Activated CD4-positive, CD25-positive, alpha-beta regulatory T cell treated with anti-CD3 and anti-CD28 coated beads, Interleukin-2, amount 50 U/mL, for 16 hours (primary cell): ENCODE results near the gene RNF40.

ENCODE experiments used
- DNase-seq: peaks from one replicate; pipeline ENCODE4 v3.0.0-alpha.2; 2020; ENCODE audit warnings: low read depth, low spot score

The RNF40 gene

DNA sequence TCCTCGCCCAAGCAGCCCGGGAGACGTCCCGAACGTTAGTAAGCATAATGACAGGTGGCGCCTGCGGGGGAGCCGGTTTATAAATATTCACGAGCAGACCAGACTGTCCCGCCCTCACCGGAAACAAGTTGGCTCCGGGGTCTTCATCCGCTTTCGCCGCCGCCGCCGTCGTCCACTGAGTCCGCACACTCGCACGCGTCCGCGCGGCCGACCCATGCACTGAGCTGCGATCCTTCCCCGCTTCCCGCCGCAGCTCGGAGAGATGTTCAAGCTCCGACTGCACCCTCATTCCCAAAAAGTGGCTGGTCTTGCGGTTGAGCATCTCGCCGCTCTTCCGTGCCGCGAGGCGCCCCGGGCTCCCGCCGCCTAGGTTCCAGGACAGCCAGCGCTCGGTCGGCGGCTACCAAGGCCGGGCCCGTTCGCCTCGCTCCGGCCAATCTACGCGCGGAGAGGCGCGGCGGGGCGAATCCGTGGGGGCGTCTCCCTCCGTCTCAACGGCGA is 645 bp upstream of the RNF40 start:
- peak; percentile 14 for DNase-seq

DNA sequence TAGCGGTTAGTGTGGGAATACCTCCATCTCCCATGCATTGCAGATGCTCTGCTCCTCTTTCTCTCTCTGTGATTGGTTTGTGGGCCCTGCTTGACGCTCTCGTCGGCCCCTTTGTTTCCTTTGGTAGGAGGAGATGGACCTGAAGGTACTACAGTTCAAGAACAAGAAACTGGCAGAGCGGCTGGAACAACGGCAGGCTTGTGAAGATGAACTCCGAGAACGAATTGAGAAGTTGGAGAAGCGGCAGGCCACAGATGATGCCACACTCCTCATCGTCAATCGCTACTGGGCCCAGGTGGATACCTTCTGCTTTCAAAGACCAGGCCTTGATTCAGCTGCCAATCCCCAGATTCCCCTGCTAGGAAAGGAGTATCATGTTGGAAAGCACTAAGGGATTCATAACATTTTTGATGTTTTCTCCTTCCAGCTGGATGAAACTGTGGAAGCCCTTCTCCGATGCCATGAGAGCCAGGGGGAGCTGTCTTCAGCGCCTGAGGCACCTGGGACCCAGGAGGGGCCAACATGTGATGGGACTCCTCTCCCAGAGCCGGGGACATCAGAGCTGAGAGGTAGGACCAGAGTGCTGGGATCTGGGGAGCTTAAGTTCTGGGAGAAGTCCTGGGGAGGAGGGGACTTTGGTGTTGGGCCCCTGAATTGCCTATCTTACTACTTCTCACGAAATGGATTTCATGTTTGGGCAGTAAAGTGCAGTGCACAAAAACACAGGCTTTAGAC is 1.0 kb downstream of the RNF40 start:
- no peak for DNase-seq

DNA sequence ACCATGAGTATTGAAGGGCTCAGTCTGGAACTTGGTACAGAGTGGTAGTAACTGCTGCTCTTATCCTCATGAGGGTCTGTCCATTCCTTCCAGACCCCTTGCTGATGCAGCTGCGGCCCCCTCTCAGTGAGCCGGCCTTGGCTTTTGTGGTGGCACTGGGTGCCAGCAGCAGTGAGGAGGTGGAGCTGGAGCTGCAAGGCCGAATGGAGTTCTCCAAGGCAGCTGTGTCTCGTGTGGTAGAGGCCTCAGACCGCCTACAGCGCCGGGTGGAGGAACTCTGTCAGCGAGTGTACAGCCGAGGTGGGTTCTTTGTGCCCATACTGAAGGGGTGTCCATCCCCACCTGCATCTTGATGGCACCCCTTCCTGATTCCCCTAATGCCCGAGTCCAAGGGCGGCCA is 2.0 kb downstream of the RNF40 start:
- no peak for DNase-seq

DNA sequence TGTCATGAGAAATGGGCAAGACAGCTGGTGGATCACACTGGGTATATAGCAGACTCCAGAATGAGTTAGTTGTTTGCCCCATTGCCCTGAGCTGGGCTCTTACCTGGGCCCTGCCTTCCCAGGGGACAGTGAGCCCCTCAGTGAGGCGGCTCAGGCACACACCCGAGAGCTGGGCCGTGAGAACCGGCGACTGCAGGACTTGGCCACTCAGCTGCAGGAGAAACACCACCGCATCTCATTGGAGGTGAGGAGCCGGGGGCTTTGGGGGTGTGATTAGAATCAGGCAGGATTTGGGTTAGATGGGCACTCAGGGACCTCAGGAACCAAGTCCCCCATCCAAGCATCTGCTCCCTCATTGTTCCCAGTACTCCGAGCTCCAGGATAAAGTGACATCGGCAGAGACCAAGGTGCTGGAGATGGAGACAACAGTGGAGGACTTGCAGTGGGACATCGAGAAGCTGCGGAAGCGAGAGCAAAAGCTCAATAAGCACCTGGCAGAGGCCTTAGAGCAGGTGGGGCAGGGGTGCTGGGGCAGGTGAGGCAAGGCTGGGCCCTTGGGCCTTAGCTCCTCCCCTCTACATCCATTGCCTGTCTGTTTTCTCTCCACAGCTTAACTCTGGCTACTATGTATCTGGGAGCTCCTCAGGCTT is 2.8 kb downstream of the RNF40 start:
- no peak for DNase-seq

DNA sequence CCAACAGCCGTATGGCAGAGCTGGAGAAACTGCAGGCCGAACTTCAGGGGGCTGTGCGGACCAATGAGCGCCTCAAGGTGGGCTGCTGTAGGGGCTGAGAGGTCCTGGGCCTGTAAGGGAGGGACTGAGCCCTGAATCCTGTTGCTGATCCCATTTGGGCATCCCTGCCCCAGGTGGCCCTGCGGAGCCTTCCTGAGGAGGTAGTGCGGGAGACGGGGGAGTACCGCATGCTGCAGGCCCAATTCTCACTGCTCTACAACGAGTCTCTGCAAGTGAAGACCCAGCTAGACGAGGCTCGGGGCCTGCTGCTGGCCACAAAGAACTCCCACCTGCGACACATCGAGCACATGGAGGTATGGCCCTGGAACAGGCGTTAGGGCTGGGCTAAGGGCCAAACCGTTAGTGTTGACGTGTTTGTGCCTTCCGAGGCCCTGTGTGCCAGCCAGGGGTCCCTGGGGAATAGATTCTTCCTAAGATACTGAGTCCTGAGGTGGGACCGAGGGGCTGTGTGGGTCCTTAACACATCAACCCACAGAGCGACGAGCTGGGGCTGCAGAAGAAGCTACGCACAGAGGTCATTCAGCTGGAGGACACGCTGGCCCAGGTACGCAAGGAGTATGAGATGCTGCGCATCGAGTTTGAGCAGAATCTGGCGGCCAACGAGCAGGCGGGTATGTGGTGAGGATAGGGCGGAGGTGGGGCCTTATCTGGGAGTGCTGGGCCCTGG is 4.2 kb downstream of the RNF40 start:
- DNase-seq: no peak

DNA sequence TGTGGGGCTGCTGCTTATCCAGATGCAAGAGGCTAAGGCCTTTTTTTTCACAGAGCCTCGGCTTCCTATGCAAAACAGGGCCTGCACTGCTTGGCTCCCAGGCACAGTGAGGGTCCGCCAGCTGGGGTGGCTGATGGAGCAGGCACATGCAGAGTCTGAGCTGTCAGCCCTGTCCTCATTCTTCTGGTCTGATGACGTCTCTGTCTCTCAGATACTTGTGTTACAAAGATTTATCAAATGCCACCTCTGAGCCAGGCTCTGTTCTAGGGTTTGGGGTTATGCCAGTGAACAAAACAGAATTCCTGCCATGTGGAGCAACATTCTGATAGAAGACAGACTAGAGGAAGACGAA is 4.8 kb downstream of the RNF40 start:
- no peak for DNase-seq

DNA sequence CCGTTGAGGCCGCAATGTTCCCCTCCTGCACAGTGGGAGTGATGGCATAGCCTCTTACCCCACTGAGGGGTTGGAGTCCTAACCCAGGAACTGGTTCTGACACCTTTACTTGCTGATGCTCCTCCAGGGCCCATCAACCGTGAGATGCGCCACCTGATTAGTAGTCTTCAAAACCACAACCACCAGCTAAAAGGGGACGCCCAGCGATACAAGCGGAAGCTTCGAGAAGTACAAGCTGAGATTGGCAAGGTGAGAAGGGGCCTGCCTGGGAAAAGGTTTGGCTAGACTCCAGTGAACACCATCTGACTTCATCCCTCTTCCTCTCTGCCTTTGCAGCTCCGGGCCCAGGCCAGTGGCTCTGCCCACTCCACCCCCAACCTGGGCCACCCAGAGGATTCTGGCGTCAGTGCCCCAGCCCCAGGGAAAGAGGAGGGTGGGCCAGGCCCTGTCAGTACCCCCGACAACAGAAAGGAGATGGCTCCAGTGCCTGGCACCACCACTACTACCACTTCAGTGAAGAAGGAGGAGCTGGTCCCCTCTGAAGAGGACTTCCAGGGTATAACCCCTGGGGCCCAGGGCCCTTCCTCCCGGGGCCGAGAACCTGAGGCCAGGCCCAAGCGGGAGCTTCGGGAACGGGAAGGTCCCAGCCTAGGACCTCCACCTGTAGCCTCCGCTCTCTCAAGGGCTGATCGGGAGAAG is 5.8 kb downstream of the RNF40 start:
- DNase-seq: no peak

DNA sequence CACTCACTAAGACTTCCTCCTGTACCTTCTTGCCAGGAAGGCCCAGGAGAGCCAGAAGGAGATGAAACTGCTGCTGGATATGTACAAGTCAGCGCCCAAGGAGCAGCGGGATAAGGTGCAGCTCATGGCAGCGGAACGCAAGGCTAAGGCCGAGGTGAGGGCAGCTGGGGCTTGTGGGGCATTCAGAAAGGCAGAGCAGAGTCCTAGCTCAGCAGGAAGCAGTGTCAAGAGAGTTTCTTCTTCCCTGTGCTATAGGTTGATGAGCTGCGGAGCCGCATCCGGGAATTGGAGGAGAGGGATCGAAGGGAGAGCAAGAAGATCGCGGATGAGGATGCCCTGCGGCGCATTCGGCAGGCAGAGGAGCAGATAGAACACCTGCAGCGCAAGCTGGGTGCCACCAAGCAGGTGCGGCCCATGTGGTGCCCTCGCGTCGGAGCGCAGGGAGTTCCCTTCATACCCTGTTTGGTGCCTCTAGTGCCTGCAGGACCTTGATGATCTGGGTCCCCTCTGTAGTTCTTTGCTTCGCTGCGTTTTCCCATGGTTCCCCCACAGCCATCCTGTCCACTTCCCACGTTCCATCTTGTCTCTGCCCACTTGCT is 6.6 kb downstream of the RNF40 start:
- no peak for DNase-seq

DNA sequence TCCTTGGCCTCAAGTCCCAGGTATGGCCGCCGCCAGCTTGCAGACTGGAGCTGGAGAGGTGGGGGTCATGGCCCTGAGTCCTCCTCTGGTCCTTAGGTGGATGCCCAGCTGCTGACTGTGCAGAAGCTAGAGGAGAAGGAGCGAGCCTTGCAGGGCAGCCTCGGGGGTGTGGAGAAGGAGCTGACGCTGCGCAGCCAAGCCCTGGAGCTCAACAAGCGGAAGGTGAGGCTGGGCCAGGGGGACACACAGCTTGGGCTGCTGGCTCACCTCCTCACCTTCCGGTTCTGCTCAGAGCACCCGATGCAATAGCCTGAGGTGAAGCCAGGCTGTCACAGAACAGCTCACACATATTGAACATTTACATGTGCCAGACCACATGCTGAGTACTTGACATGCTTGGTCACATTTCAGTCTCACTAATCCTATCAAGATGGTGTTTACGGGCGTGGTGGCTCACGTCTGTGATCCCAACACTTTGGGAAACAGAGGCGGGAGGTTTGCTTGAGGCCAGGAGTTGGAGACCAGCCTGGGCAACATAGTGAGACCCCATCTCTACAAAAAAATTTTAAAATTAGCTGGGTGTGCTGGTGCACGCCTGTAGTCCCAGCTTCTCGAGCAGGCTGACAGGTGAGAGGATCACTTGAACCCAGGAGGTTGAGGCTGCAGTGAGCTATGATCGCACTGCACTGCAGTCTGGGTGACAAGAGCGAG is 7.4 kb downstream of the RNF40 start:
- DNase-seq: no peak

DNA sequence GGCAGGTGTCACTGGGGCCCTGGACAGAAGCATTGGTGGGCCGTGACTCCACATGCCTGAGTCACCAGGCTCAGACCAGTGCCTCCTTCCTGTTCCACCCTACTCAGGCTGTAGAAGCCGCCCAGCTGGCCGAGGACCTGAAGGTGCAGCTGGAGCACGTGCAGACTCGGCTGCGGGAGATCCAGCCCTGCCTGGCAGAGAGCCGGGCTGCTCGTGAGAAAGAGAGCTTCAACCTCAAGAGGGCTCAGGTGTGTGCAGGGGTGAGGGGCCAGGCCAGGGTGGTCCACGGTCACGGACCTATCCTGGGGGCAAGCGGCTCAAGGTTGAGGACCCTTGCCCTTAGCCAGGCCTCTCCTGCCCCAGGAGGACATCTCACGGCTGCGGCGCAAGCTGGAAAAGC is 9.6 kb downstream of the RNF40 start:
- no peak for DNase-seq

DNA sequence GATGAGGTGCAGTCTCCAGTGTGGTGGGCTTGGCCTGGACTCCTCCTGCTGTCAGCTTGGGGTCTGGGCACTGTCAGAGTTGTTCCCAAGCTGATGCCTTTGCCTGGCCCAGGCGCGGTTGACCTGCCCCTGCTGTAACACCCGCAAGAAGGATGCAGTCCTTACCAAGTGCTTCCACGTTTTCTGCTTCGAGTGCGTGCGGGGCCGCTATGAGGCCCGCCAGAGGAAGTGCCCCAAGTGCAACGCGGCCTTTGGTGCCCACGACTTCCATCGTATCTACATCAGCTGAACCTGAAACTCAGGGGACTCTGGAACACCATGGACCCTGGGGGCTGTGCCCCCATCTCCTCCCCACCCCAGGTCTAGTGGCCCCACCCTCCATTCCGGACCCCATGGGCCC is 11.7 kb downstream of the RNF40 start:
- no peak for DNase-seq

DNA sequence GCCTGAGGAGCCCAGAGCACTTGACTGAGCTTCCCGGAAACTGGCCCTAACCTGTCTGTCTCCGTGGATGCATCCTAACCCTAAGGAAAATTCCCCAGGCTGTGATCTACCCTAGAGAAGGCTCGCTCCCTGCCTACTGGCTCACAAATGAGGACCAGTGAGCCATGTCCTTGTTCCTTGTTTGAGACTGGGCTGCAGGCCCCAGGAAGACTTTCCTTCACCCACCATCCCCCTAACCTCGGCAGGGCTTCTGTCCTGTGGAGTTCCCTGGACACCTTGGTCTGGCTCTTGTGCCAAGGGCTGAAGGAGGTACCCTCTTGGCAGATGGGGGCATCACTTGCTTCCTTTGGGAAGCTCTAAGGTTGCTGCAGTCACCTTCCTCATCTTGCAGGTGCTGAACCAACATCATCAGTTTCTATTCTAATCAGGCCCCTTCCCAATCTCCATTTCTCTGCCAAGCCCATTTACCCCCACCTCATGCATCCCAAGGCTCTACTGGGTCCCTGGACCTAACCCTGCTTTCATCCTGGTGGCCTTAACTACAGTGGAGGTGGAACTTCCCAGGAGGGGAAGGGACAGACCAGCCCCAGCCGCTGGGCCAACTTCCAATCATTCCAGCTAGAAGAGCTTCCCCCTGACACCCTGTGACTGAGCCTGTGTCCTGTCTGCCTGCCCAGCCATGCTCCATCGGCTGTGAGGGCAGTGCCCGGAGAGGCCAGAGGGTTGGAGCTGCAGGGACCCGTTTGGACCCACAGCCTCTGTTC is 12.4 kb downstream of the RNF40 start:
- DNase-seq: no peak

DNA sequence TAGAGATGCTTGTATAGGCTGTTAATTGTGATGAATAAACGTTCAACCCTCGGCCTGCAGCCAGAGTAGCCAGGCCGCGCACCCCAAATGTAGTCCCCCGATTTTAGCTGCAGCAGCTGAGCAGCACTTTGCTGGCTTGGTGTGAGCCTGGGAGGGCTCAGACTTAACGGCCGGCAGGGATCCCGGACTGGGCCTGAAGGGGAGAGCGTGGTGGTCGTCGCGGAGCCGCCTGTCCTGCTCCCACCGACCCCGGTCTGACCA is 12.9 kb downstream of the RNF40 start:
- no peak for DNase-seq

DNA sequence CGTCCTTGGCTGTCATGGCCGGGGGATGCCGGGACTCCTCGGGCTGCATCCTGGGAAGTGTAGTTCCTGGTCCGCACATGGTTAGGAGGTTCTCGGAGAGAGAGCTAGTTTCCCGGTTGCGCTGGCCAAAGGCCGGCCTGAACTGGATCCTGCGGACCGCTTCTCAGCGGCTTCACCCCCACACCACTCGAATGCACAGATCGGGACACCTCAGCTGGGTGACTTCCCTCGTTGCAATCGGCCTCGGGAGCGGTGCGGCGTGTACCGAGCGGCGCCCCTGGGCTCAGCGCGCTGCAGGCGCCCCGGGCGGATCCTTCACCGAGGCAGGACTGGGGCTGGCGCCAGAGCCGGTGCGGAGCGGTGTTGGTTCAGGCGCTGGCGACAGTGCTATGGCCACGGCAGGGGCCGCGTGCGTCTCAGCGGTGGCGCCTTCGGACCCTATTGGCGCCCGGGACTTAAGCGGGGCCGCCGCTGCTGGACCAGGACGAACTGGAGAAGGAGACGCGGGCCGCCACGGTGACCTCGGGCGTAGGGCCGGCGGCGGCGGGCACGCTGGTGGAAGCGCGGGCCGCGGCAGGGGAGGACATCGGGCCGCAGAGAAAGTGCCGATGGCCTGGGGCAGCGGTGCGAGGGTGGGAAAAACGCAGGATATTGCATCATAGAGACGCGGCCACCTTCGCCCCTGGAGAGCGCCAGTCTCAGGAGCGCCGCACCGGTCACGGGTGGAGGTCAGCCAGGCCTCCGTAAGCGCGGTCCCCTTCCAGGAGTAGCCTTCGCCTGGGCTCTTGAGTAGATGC is 13.5 kb downstream of the RNF40 start:
- no peak for DNase-seq

DNA sequence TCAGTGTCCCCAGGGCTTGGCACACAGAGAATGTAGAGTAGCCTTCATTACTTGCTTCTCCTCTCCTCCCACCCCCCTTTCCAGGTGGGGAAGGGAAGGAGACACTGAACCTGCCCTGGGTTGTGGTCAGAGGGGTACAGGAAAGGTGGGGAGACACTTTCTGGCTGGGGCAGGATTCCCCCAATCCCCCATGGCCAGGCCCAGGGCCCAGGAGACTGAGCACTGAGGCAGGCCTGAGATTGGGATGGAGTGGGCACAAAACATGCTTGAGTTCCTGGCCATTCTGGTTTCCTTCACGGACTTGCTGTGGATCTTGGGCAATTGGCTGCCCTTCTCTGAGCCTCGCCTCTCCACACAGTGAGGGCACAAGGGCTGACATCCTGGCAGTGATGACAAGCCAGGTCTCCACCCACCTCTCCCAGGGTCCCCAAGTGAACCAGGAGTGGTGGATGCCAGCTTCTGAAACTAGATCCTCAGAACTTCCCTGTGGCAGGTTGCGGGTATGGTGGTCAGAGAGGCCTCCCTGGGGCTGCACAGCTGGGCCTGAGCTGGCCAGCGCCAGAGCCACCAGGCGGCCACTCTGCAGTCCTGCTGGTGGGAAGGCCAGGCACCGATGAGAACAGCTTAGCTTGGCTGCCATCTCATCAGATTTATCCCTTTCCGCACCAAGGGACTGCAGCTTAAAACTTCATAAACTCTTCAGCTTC is 15.6 kb downstream of the RNF40 start:
- no peak for DNase-seq

DNA sequence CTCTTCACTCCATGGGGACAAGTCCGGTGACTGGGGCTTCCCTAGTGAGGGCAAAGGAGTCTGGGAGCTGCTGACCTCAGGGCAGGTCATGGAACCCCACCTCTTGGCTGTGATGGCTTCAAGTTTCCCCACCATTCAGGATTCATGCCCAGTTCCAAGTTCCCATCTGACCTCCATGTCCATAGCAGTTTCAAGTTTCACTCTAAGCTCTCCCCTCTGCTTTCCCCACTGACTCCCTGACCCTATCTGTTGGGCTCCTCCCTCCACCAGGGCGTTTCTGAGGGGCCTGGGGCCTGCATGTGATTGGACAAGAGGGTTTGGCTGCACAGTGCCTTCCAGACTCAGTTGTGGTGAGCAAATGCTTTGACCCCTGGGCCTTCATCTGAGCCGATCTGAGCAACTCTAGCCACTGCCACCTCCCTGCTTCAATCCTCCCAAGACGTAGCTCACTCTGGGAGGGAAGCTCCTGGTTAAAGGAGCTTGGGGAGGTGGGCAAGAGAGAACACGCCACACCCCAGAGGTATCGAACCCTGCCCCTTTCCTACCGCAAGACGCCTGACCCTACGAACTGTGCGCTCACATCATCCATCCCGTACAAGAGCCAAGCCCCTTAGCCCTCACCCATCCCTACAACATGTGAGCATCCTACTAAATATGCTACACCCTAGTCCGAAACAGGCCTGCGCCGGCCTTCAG is 16.6 kb downstream of the RNF40 start:
- DNase-seq: no peak

DNA sequence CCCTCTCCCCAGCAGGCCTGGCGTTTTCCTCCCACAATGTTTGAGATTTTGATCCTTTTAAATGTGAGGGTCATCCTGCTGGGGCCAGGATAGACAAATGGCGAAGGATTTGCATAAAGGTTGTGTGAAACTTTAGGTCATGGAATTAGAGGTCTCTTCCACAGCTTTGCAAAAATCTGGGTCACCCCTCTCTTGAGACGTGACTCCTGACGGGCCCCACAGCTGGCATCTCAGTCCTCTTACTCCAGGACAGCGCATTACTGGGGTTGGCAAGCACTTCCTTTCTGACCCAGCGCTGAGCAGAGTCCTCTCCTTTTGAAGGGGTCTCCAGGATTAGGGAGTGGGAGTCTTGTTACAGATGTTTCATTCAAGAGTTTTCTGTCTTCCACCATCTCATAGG is 17.5 kb downstream of the RNF40 start:
- DNase-seq: no peak

DNA sequence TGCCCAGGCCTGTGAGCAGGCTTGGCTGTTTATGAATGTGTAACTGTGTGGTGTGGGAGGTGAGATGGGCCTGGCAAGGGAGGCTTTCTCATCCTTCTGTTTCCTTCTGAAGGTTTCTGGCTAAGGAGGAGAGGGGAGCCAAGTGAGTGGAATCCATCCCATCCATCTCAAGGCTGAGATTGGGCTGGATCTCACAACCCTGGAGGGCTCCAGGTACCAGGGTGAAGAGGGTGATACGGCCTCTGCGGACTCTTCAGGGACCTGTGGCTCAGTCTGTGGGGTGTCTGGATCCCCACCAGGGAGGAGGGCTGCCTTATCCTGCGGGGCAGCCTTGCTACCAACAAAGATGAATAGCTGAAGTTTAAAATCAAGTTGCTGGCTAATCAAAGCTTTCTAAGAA is 17.9 kb downstream of the RNF40 start:
- DNase-seq: no peak

DNA sequence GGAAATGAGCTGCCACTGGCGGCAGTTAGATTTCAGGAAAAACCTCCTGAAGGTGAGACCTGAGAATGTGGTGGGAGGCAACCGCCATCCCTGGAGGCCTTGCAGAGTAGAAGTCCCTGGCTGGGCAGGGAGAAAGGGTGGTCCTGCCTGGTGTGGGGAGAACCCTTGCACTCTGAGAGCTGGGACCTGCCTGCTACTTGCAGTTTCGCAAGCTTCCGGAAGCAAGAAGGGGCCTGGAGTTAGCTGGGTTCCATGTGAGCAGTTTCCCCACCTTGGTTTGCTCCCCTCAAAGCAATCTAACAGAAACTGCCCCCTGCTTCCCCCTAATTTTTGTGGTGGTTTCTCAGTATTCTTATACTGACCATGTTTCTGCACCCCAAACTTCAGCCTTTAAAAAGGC is 18.4 kb downstream of the RNF40 start:
- no peak for DNase-seq
